Epidermal melanocyte (primary cell): ENCODE measurements around the gene RPS3.

Experiments
- DNase-seq: peaks from one replicate; pipeline ENCODE4 v3.0.0; 2011; ENCODE audit warnings: low spot score; ENCODE audit not compliant: insufficient read length

The RPS3 gene

GRCh38 chr11:75434886-75435570, 35.7 kb downstream of the RPS3 start:
- DNase-seq: no peak

GRCh38 chr11:75435571-75435925, 36.2 kb downstream of the RPS3 start:
- DNase-seq: no peak

GRCh38 chr11:75436806-75437205, 37.5 kb downstream of the RPS3 start:
- DNase-seq: no peak

DNA sequence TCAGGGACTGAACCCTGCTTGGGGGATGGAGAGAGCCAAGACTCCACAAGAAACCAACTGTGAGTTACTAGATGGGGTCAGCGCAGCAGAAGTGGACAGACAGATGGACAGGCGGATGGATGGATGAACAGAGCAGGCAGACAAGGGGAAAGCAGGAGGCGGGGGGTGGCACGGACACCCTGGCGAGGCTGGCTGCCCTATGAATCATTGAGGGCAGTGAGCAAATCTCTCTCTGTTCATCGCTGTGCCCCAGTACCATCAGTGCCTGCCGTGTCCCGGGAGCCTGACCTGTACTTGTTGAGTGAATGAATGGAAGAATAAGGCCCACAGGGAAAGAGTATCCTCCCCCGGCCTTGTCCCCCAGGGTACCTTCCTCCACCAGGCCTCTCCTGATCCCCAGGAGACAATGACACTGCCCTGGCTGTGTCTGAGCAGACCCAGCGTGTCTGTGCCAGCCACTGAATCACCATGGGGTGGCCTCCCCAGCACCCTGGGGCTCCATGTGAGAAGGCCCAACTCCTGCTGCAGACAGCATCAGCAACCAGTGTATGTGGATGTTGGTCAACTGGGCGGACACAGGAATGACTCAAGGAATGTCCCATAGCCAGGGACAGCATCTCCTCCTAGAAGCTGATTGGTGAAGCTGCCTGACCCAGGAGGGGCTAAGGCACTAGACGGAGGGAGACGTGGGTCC, 38.8 kb downstream of the RPS3 start:
- no peak for DNase-seq

DNA sequence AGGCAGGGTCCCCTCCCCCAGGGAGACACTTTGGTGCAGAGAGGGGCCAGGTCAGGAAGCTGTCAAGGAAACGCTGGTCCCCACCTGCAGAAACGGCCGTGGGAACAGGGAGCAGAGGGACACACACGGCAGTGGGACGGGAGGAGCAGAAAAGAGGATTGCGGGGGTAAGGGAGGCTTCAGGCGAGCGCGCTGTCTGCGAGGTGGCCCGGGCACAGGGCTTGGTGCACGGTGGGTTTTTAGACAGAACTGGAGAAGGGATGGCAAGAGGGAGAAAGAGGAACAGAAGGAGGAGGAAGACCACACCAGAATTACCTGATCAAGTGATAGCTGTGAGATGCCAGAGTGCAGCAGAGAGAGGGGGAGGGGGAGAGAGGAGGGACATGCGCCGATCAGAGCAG, 39.7 kb downstream of the RPS3 start:
- DNase-seq: no peak

DNA sequence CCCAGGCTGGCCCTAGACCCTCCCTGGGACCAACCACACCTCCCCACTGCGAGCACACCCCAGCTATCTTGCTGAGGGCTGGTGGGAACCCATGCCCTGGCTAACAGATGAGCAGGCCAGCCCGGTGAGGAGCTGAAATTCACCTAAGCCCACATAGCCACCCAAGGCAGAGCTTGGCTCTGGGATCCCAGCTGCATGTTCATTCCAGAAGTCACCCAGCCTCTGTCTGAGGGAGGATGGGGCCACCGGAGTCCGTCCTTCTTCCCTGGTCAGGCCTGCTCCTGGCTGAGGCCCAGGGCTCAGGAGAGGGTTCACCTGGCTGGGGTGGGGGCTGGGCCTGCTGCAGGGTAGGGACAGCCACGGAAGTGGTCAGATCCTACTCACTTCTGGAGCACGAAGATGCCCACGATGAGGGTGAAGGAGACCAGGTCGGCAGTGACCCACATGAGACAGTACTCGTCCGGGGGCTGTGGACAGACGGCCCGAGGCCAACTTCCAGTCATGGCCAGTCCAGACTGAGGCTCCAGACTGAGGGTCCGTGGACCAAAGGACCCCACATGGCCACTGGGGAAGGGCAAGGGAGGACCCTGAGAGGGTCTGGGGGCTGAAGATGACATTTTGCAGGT, 40.3 kb downstream of the RPS3 start:
- no peak for DNase-seq

DNA sequence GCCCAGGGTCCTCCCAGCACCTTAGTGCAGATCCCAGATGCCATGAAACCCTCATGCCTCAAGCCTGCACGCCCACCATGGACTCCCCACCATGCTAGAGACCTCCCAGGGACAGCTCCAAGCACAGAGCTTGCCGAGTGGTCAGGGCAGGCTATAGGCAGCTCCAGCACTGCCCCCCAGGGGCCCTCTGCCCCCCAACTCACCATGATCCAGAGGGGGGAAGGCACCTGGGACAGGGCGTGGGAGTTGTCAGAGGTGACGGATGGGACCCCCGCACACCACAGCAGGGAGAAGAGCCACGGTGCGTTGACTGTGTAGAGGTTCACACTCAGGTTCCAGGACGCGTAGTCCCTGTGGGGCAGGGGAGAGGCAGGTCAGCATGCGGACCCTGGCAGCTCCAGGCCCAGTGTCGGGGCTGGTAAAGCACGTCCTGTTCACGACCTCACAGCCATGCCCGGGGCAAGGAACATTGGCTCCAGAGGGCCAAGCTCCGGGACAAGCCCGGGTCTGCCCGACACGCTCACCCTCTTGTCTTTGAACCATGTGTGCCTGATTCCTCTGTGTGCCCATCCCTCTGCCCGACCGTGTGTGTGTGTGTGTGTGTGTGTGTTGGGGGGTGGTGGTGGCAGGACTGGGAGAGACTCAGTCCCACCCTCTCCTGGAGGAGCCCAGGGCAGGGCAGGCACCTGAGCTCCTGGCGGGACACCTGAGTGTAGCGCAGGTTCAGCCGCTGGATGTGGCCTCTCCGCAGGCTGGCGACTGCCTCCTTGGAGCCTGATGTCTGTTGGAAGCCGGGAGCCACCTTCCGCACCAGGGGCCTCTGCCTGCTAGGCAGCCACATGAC, 41.9 kb downstream of the RPS3 start:
- DNase-seq: no peak

DNA sequence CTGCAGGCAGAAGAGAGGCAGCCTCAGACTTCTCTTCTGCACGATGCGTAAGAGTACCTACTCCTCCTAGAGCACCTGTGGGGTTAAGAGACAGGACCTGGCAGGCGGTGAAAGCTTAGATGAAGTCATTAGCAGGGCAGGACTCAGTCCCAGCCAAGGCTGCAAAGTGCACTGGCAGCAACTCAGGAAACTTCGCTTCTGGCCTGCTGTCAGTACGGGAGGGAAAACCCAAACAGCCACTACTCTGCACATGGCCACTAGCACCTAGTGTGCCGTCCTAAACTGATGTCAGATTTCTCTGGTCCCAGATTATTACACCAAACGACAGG, 42.5 kb downstream of the RPS3 start:
- no peak for DNase-seq

DNA sequence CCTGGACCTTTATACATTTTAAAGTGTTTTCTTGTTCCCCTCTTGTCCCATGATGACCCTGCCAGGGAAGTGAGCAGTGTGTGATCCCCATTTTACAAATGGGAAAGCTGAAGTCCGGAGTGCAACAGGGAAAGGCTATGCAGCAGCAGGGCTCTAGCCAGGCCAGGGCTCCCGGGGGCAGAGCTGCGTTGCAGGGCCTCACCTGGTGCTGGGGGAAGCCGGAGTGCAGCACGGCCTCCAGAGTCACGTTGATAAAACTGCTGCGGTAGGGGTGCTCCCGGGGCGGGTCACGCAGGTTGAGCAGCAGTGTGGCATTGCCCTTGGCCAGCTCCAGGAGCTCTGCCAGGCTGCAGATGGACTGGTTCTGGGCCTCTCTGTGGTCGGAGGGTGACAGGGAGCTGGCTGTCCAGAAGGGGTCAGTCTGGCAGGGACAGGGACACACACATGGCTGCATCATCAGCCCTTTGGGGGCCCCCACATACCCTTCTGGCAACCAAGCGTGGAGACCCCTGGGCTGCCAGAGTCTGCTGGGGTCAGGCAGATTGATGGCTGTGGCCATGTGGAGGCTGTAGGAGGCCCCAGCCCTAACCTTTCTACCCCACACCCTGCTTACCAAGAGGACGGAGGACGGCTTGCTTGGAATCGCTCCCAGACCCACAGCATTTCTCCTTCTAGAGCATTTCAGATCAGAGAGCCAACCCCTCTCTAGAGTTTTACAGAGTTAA, 43.0 kb downstream of the RPS3 start:
- no peak for DNase-seq

DNA sequence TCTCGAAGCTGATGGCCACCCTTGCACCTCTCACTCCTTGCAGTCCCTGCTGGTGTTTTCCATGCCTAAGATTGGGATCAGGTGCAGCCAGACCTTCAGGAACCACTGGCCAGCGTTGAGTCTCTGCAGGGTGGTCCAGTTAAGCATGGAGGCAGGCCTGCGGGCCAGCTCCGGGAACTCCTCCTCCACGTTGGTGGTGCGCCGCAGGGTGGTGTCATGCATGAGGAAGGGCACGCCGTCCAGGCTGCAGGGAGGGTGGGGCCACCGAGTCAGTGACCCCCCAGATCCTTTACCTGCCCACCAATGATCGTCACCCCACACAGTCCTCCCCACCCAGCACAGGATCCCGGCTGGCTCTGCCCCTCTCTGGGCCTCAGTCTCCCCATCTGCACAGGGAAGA, 43.7 kb downstream of the RPS3 start:
- DNase-seq: no peak

- DNase-seq: peak; percentile 84
Measured at GRCh38 chr11:75445315-75445953, 46.1 kb downstream of the RPS3 start.

GRCh38 chr11:75447415-75447814, 48.1 kb downstream of the RPS3 start:
- no peak for DNase-seq

DNA sequence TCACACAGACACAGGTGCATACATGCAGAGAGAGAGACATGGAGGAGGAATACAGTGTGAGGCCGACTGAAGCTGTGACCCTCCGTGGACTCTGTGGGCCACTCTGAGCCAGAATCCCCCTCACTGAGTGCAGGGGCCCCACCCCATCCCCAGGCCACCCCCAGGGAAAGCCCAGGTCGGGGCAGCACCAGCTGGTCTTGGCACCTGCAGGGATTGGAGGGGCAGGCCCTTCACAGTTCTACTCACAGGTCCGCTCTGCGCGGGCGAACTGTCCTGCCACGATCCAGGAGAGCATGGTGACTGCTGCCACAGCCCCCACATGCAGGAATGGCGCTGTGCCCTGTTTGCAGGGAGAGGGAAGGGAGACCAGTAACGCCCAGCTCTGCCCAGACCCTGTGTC, 50.0 kb downstream of the RPS3 start:
- no peak for DNase-seq

DNA sequence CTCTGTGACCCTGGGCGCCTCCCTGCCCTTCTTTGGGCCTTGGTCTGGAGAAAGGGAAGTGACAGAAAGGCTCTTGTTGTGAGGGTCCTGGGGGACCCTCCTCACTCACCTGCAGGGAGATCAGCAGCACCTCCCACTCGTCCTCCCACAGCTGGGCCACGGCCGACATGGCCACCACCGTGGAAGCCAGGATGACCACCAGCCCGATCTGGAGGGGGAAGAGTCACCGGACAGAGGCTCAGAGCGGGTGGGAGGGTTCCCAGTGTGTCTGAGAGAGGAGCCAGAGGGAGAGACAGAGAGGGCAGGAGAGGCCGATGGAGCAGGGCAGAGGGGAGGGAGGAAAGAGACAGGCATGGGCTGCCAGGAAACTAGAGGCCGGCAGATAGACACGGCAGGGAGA, 50.5 kb downstream of the RPS3 start:
- no peak for DNase-seq

DNA sequence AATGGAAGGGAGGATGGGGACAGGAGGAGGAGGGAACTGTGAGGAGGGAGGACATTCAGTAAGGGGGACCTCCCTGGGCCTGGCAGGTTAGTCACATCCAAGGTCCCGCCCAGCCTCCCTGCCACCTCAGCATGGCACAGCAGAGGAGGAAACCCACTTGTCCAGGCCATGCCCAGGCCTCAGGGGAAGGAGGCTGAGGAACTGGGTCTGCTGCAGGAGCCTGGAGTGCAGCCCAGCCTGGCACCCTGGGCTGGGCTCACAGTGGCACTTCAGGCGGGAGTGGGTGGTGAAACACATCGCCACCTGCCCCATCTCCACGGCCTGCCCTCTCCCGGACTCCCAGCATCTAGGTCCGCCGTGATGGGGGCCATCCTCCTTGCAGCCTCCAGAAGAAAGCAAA, 50.9 kb downstream of the RPS3 start:
- no peak for DNase-seq

DNA sequence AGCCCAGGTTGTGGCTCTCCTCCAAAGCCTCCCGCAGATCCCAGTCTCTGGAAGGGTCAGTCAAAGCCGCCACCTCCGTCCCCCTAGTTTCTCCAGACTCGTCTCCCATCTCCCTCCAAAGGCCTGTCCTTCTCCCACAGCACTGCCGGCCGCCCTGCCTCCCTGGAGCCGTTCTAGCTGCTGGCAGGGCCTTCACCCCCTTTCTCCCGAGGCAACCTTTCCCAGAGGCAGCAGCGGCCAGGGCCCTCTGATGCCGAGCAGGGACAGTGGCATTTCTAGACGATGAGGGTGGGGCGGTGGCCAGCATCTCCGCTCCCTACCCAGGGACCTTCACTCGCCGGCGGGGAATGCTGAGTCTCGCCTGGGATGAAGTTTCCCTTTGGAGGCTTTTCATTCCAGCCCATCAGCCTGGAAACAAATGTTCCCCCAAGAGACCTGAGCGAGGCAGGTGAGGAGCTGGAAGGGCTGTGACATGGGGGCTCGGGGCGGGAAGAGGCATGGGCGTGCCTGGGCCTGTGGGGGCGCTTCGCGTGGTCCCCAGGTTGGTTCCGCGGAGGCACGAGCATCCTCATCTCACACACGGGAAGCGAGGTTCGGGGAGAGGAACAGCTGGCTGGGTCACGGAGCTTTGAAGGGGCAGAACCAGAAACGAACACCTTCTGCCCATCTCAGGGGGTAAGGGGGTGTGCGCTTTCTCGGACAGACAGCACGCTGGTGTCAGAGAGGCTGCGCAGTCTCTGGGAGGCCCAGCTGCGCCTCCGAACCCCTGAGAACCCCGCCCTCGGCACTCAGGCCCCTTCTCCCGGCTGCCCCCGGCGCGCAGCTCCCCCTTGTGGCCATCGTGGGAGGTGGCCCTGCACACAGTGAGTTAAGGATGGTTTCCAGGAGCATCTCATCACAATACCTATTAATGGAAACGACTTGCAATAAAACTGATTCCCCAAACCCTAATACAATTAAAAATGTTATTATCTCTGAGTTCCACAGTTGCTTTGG, 51.8 kb downstream of the RPS3 start:
- DNase-seq: no peak

DNA sequence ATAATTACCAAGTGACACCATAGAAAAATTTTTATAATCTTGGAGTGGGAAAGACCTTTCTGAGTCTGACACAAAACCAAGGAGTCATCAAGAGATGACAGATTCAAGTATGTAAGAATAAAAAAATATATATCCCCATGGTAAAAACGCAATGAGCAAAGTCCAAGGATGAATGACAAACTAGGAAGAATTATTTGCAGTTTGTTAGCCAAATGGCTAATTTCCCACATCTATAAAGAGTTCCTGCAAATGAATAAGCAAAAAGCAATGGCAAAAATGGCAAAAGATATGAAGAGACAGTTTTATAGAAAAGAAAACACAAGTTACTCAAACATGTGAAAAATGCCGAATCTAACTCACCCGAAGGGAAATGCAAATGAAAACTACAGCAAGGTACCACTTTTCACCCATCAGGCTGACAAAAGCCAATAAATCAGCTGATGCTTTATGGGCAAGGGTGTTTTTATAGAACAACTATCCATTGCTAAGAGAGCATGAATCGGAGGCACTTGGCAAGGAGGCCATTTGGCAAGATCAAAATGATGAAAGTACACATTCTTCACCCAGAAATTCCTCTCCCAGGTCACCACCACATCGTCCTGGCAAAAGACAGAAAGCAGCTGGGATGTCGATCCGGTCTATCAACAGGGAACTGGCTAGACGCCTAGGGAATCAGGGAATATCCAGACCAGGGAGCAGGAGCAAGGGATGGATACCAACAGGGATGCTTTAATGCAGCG, 54.8 kb downstream of the RPS3 start:
- no peak for DNase-seq

DNA sequence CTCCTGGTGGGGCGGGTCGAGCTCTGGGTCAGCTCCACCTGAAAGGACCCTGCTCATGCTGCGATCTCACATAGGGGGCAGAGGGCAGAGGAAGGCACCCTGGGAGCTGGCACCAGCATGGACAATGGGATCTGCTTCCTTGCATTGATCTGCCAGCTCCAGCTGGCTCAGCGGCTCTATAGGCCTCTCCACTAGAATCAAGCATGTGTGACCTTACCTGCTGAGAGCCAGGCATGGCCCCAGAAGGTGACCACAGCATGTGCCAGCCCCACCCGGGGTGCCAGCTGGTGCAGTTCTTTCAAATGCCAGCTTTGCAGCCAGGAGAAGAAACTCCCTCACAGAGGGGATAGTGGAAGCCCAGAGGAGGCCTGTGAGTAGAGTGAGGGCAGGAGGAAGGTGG, 55.7 kb downstream of the RPS3 start:
- DNase-seq: no peak
